ENCODE data around the gene C17orf67.

DNA sequence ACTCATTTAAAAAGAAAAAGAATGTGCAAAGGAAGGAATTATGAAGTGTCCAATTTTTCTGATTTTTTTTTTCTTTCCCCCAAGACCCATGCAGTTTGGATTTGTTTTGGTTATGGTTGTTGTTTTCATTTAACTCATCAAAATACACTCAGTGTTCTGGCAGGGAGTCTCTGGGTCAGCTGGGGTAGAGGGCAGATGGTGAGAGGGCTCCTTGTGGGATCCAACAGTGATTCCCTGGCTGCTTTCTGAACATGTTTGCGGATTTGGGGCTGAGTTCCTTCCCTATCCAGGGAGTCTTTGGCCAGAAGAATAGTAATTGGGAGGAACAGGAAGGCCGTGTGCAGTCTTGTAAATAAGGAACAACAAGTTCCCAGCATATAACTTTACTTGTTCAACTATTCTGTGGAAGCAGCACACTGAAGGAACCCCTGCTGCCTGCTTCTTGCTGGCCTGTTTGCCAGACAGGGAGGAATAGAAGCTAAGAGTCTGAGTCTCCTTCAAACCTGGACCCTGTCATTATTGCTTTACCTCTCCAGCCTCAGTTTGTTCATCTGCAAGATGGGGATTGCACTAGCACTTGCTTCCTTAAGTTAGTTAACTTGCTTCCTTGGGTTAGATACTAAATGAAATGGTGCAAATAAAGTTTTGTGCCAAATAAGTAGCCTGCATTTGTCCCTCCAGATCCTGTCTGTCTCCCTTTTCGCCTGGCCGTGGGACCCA, 32.1 kb downstream of the C17orf67 start:
- TF ChIP-seq EP300 (IDR thresholded peaks at IDR 0.05): no peak
- TF ChIP-seq, protein P1, sequence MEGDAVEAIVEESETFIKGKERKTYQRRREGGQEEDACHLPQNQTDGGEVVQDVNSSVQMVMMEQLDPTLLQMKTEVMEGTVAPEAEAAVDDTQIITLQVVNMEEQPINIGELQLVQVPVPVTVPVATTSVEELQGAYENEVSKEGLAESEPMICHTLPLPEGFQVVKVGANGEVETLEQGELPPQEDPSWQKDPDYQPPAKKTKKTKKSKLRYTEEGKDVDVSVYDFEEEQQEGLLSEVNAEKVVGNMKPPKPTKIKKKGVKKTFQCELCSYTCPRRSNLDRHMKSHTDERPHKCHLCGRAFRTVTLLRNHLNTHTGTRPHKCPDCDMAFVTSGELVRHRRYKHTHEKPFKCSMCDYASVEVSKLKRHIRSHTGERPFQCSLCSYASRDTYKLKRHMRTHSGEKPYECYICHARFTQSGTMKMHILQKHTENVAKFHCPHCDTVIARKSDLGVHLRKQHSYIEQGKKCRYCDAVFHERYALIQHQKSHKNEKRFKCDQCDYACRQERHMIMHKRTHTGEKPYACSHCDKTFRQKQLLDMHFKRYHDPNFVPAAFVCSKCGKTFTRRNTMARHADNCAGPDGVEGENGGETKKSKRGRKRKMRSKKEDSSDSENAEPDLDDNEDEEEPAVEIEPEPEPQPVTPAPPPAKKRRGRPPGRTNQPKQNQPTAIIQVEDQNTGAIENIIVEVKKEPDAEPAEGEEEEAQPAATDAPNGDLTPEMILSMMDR (IDR thresholded peaks at IDR 0.05): no peak
